ENCODE measurements around the gene KEL.

KEL gene

GRCh38 chr7:142930126-142930730 is 31.9 kb downstream of the KEL start:
- DNase-seq (ENCODE audit: low spot score) = no peak

GRCh38 chr7:142927949-142928348 is 34.2 kb downstream of the KEL start:
- DNase-seq (ENCODE audit: low spot score) = no peak

GRCh38 chr7:142927085-142927745 is 34.9 kb downstream of the KEL start:
- no peak for DNase-seq (ENCODE audit: low spot score)

- DNase-seq (ENCODE audit: low spot score) = no peak
These were observed 36.8 kb downstream of the KEL start for GRCh38 chr7:142925413-142925812.

- DNase-seq (ENCODE audit: low spot score) = no peak
These were observed 38.8 kb downstream of the KEL start for GRCh38 chr7:142923391-142923790.

GRCh38 chr7:142919656-142920055 is 42.5 kb downstream of the KEL start:
- DNase-seq (ENCODE audit: low spot score) = no peak

- no peak for DNase-seq (ENCODE audit: low spot score)
These were observed 43.3 kb downstream of the KEL start for GRCh38 chr7:142918901-142919300.

- no peak for DNase-seq (ENCODE audit: low spot score)
These were observed 44.7 kb downstream of the KEL start for GRCh38 chr7:142917447-142917846.

GRCh38 chr7:142916508-142916907 is 45.7 kb downstream of the KEL start:
- no peak for DNase-seq (ENCODE audit: low spot score)

GRCh38 chr7:142915315-142915714 is 46.8 kb downstream of the KEL start:
- no peak for DNase-seq (ENCODE audit: low spot score)

GRCh38 chr7:142914121-142914520 is 48.0 kb downstream of the KEL start:
- no peak for DNase-seq (ENCODE audit: low spot score)

- DNase-seq (ENCODE audit: low spot score) = no peak
These were observed 48.6 kb downstream of the KEL start for GRCh38 chr7:142913566-142913965.

GRCh38 chr7:142913051-142913450 is 49.1 kb downstream of the KEL start:
- DNase-seq (ENCODE audit: low spot score) = no peak

- no peak for DNase-seq (ENCODE audit: low spot score)
These were observed 51.7 kb downstream of the KEL start for GRCh38 chr7:142910481-142910880.

- DNase-seq (ENCODE audit: low spot score) = no peak
These were observed 52.1 kb downstream of the KEL start for GRCh38 chr7:142910031-142910433.

GRCh38 chr7:142908921-142909890 is 53.0 kb downstream of the KEL start:
- DNase-seq (ENCODE audit: low spot score) = no peak

GRCh38 chr7:142908290-142908689 is 53.9 kb downstream of the KEL start:
- DNase-seq (ENCODE audit: low spot score) = no peak

GRCh38 chr7:142906643-142907042 is 55.5 kb downstream of the KEL start:
- DNase-seq (ENCODE audit: low spot score) = no peak

GRCh38 chr7:142905759-142906158 is 56.4 kb downstream of the KEL start:
- DNase-seq (ENCODE audit: low spot score) = no peak

GRCh38 chr7:142904128-142904527 is 58.0 kb downstream of the KEL start:
- DNase-seq (ENCODE audit: low spot score) = no peak

GRCh38 chr7:142901426-142902259 is 60.5 kb downstream of the KEL start:
- no peak for DNase-seq (ENCODE audit: low spot score)

GRCh38 chr7:142899661-142900060 is 62.5 kb downstream of the KEL start:
- DNase-seq (ENCODE audit: low spot score) = no peak
